GM12878 (cell line): ENCODE results near the gene EPS8. TPM values are rescaled to one million over a fixed set of nuclear protein-coding genes. Genes with fewer than 3 reads are reported as not detected.

Experiments
- ATAC-seq: fragments of 200-7000 bp; cut with Tn5 transposase; 3 replicates; pipeline ENCODE4 v1.9.1; 2020; ENCODE audit warnings: mild to moderate bottlenecking, moderate library complexity
- BruUV-seq: library from RNA; stranded (reverse); fragments of 400-500 nt; replicated peaks from 2 replicates; lab custom pipeline; 2021; lab: Mats Ljungman, UMichigan
- CTCF ChIA-PET: fragments of 300-600 bp; sonication (Branson Sonifier 250); formaldehyde crosslinking; extraction: SDS; loops from one replicate; lab custom pipeline; 2021; ENCODE audit warnings: inconsistent platforms; lab: Yijun Ruan, JAX
- POLR2A ChIA-PET: fragments of 350-600 bp; formaldehyde crosslinking; extraction: SDS; loops from one replicate; lab custom pipeline; 2021; ENCODE audit warnings: inconsistent platforms; lab: Charles Lee
- RAD21 ChIA-PET: fragments of 300-600 bp; sonication (Branson Sonifier 250); formaldehyde crosslinking; loops from one replicate; lab custom pipeline; 2023; ENCODE audit warnings: antibody characterized with exemption; ENCODE audit not compliant: unreplicated experiment; lab: Charles Lee
- SMC1A ChIA-PET: fragments of 300-600 bp; sonication (Branson Sonifier 250); formaldehyde crosslinking; loops from one replicate; lab custom pipeline; 2023; ENCODE audit not compliant: unreplicated experiment, uncharacterized antibody; lab: Charles Lee
- DNase-seq: peaks from one replicate; pipeline ENCODE4 v3.0.0-alpha.2; 2011; ENCODE audit warnings: low read depth, low spot score
- FAIRE-seq: peaks from 3 replicates; lab custom pipeline; 2011; peaks lifted over from hg19 to GRCh38; lab: Jason Lieb, UNC
- H2AFZ ChIP-seq: 2 replicates; pipeline ENCODE4 v1.6.0; 2011; ENCODE audit warnings: low read depth, low read length, control low read depth; ENCODE audit not compliant: control insufficient read depth
- H3K27ac ChIP-seq: 2 replicates; pipeline ENCODE4 v1.5.1; 2011; ENCODE audit warnings: control low read depth; ENCODE audit not compliant: control insufficient read depth, insufficient read depth
- H3K27me3 ChIP-seq, 2 experiments: replicated peaks in 1 of 2; 2 replicates each; pipeline versions ENCODE4 v1.6.0 to v1.6.1; 2011; ENCODE audit warnings: low read length in 1 of 2; ENCODE audit not compliant: control insufficient read depth in 2 of 2, insufficient read depth in 2 of 2
- H3K36me3 ChIP-seq, 2 experiments: 2 replicates each; pipeline ENCODE4 v1.5.1; 2011; ENCODE audit warnings: low read length in 1 of 2; ENCODE audit not compliant: control insufficient read depth in 2 of 2, insufficient read depth in 2 of 2
- H3K4me1 ChIP-seq: 2 replicates; pipeline ENCODE4 v1.6.1; 2011; ENCODE audit warnings: mild to moderate bottlenecking, low read length, moderate library complexity, mixed read lengths; ENCODE audit not compliant: control insufficient read depth, insufficient read depth
- H3K4me2 ChIP-seq: 2 replicates; pipeline ENCODE4 v1.6.0; 2011; ENCODE audit warnings: control low read depth; ENCODE audit not compliant: control insufficient read depth, insufficient read depth
- H3K4me3 ChIP-seq: fragments of 200-600 bp; sonication (generic); 2 replicates; pipeline ENCODE4 v1.5.1; 2016
- H3K79me2 ChIP-seq: 2 replicates; pipeline ENCODE4 v1.6.0; 2011; ENCODE audit warnings: low read length; ENCODE audit not compliant: control insufficient read depth, insufficient read depth
- H3K9ac ChIP-seq: 2 replicates; pipeline ENCODE4 v1.8.0; 2011; ENCODE audit warnings: low read length, control low read depth, mixed read lengths; ENCODE audit not compliant: control insufficient read depth, insufficient read depth
- H3K9me3 ChIP-seq: replicated peaks from 3 replicates; pipeline ENCODE4 v1.5.1; 2011; ENCODE audit warnings: mild to moderate bottlenecking, low read length; ENCODE audit not compliant: control insufficient read depth, insufficient read depth
- H4K20me1 ChIP-seq: 2 replicates; pipeline ENCODE4 v1.6.0; 2011; ENCODE audit not compliant: control insufficient read depth, insufficient read depth
- HDGF ChIP-seq: fragments of 450-650 bp; IDR thresholded peaks from 2 replicates; pipeline ENCODE4 v1.6.1; 2016; ENCODE audit warnings: antibody characterized with exemption
- MEF2B ChIP-seq: fragments of 450-650 bp; IDR thresholded peaks from 2 replicates; pipeline ENCODE4 v1.6.1; 2018; ENCODE audit warnings: mild to moderate bottlenecking, moderate library complexity; ENCODE audit not compliant: partially characterized antibody, poor library complexity, severe bottlenecking
- RCOR1 ChIP-seq: conservative IDR thresholded peaks from 2 replicates; pipeline ENCODE4 v1.6.1; 2012; ENCODE audit warnings: low read depth, low read length, improper control_type of control experiment
- USF2 ChIP-seq: IDR thresholded peaks from 2 replicates; pipeline ENCODE4 v1.6.1; 2011; ENCODE audit warnings: low read depth, low read length, improper control_type of control experiment, borderline replicate concordance
- ZNF207 ChIP-seq: fragments of 450-650 bp; IDR thresholded peaks from 2 replicates; pipeline ENCODE4 v1.6.1; 2014; ENCODE audit warnings: antibody characterized with exemption, mild to moderate bottlenecking, borderline replicate concordance
- WGBS: methylation state at CpG from one replicate; pipeline ENCODE4 v1.1.6; 2016; ENCODE audit warnings: low lambda C conversion rate; ENCODE audit not compliant: insufficient replicate concordance, insufficient coverage; ENCODE audit errors: missing lambda C conversion rate; 5-methylcytosine and 5-hydroxymethylcytosine counted together
- in situ Hi-C: fragments of 300-500 bp; cut with MboI; formaldehyde crosslinking; loops from 9 replicates; pipeline ENCODE4 v1.14.3; 2018; ENCODE audit warnings: mixed read lengths
- intact Hi-C: fragments of 100-400 bp; cut with micrococcal nuclease; formaldehyde crosslinking; loops from one replicate; pipeline ENCODE4 v1.14.2; 2022; ENCODE audit not compliant: unreplicated experiment
- polyA plus RNA-seq, 11 experiments: library from polyadenylated mRNA; depleted of rRNA in 4 of 11; unstranded in 6 of 11; stranded (reverse) in 5 of 11; fragments of >200 nt; fragmentation: Nextera tagmentation in 4 of 11; fragmentation: Illumina TruSeq in 1 of 11; extraction: Ambion mirVana in 4 of 11; extraction: Trizol in 1 of 11; gene quantifications; 1 replicate in 1 of 11; 2 replicates in 10 of 11; pipeline versions ENCODE4 v1.2.1 to v1.2.3, GENCODE V29; 2011 to 2016; ENCODE audit warnings: inconsistent platforms in 2 of 11, missing spikeins in 2 of 11, low read depth in 1 of 11
- total RNA-seq, 4 experiments: library from RNA; depleted of rRNA in 3 of 4; stranded (reverse); fragments of >200 nt in 3 of 4; fragmentation: Illumina TruSeq in 1 of 4; extraction: Trizol in 1 of 4; gene quantifications; 2 replicates each; pipeline versions ENCODE4 v1.2.1 to v1.2.3, GENCODE V29; 2013 to 2021

Gene EPS8
- total and polyA plus RNA-seq, 10 of the 15 experiments (the other 5 are each of a cell fraction or from before 2014, with no cell fraction given) = 1.3 to 127 (median 3.4) TPM

- TF ChIP-seq USF2 (no peak), RCOR1 (no peak)
- TF ChIP-seq, all 136 proteins: peak for 0
Observed at GRCh38 chr12:15830538-15830937, 41.4 kb upstream of the EPS8 start (continued).

- no TSS peak for BruUV-seq
- H3K4me1 ChIP-seq = no peaks in the 10 kb centered on the region
- intact Hi-C loops (no loop called here), in situ Hi-C loops (no loop called here)
- no peak overlapping the region for H3K4me2 ChIP-seq
- DNase-seq = no peak
- H3K9me3 ChIP-seq = no peaks in the 10 kb centered on the region
- no peaks in the 10 kb centered on the region for H4K20me1 ChIP-seq
- SMC1A ChIA-PET = interaction anchor here (1.0 to 3.7 kb wide), 5 partner anchors 9 to 114 kb away, joined by 3 to 26 read pairs (median 6); no protein-coding TSS in a partner anchor
- no peaks in the 10 kb centered on the region for H3K36me3 ChIP-seq
- H3K27ac ChIP-seq = no peak overlapping the region
- H3K9ac ChIP-seq = no peak overlapping the region
- CTCF ChIA-PET = interaction anchor here (1.8 to 3.1 kb wide), 2 partner anchors 13 to 243 kb away, joined by 8 to 10 read pairs; no protein-coding TSS in a partner anchor
- WGBS = 84% methylated on average over 3 of the region's 3 CpGs
- H3K27me3 ChIP-seq = peaks cover 0 to 2% of the 10 kb centered on the region in 2 experiments; a peak in 1 of 4 replicates
- POLR2A ChIA-PET = no interaction called here
- no peaks in the 10 kb centered on the region for H3K79me2 ChIP-seq
- no peak overlapping the region for H3K4me3 ChIP-seq
- no peak overlapping the region for H2AFZ ChIP-seq
- TF ChIP-seq HDGF = no peak
- TF ChIP-seq ZNF207 = no peak
- peak; percentile 28 for TF ChIP-seq MEF2B
- no peak for FAIRE-seq
- RAD21 ChIA-PET = no interaction called here
- ATAC-seq = no peak
Observed at GRCh38 chr12:15829949-15830348, 40.8 kb upstream of the EPS8 start.
